ENCODE measurements around the gene DCTPP1.
"Not testable (repeated sequence)": the region's sequence is repeated elsewhere in the genome, so short reads cannot be mapped to it uniquely, and the experiment has no call there.

The DCTPP1 gene

DNA sequence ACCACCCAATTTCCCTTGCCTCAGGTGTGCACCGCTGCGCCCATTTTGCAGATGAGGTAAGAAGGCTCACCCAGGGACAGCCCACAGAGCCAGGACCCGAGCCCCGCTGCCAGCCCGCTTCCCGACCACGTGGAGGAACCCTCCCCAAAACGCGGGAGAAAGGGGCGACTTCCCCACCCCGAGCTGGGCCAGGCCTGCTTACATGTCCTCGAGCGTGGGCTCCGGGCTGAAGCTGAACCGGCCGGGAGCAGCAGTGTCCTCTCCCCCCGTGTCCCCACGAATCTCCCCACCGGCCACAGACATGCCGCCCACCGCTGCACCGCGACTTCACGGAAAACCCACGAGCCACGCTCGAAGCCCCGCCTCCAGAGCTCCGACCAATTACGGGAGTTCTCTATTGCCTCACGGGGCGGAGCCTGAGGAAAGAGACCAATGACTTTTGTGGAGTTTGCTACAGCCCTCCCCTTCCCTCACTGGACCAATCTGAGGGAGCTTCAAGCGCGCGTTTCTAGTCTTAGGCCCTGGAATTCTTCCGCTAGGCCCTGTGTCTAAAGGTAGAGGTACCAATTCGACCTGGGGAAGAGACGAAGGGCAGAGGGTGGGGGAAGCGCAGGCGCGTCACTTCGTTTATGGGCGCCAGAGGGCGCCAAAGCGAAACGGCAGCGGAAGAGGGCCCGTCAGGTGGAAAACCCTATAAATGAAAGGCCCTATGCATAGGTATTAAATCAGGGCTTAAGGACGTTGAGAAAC lies at the start of gene DCTPP1:
TSS of gene DCTPP1 (minus strand) at position 353 of the 750 bp plus-strand sequence. CDS start at position 303, 50 bp downstream.
- in situ Hi-C loops (cut with MboI; ENCODE audit: low sequenced_read_pairs) = loop anchor here (10.0 kb wide), 1 partner anchor 175 kb away; no protein-coding TSS in a partner anchor

DNA sequence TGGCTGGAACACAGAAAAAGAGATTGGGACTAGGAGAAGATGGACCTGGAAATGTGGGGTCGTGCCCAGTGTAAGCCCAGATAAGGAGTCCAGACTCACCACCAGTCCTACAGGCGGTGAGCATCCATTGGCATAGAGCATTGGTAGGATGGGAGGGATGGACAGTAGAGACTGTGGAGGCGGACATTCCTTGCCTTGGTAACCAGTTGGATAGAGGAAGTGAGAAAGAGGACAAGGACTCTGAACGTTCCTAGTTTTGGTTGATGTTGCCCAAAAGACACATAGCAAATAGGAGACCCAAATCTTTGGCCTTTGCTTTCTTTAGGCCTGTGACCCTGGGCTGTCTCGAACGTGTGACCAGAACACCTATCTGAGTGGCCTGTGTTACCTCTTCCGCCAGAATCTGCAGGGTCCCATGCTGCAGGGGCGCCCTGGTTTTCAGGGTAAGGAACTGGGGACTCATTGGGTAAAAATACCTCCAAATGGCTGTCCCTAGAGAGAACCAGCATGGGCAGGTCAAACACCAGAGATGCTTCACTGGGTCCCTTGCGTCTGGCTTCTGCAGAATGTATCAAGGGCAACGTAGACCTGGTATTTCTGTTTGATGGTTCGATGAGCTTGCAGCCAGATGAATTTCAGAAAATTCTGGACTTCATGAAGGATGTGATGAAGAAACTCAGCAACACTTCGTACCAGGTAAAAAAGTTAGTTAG lies 49.1 kb upstream of the DCTPP1 start:
- in situ Hi-C loops (cut with MboI; ENCODE audit: low sequenced_read_pairs) = no loop called here

DNA sequence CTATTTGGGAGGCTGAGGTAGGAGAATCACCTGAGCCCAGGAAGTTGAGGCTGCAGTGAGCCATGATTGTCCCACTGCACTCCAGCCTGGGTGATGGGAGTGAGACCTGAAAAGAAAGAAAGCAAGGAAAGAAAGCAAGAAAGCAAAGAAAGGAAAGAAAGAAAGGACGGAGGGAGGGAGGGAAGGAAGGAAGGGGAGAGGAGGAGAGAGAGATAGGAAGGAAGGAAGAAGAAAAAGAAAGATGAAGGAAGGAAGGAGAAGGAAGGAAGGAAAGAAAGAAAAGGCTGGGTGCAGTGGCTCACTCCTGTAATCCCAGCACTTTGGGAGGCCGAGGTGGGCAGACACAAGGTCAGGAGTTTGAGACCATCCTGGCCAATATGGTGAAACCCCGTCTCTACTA lies 47.9 kb upstream of the DCTPP1 start:
- in situ Hi-C loops (cut with MboI; ENCODE audit: low sequenced_read_pairs) = not testable (repeated sequence)

DNA sequence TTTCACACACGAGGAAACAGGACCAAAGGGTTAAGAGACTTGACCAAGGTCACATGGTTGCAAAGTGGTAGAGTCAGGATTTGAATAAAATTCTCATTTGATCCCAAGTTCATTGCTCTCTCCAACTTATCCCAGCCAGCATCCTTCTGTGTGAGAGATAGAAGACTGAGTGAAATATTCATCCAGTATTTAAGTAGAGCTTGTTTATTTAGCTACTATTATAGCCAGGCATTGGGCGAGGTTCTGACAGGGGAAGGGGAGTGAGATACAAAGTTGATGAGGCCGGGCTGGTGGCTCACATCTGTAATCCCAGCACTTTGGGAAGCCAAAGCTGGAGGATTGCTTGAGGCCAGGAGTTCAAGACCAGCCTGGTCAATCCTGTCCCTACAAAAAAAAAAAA lies 47.2 kb upstream of the DCTPP1 start:
- in situ Hi-C loops (cut with MboI; ENCODE audit: low sequenced_read_pairs) = no loop called here

DNA sequence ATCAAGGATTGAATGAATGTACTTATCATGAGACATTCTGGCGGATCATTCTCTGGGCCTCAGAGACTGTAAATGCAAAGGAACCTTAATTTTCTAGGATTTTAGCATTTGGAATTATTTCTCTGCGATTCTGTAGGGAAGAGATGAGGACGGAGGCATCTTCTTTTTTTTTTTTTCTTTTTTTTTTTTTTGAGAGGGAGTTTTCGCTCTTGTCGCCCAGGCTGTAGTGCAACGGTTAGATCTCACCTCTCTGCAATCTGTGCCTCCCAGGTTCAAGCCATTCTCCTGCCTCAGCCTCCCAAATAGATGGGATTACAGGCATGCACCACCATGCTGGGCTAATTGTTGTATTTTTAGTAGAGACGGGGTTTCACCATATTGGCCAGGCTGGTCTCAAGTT lies 44.9 kb upstream of the DCTPP1 start:
- in situ Hi-C loops (cut with MboI; ENCODE audit: low sequenced_read_pairs) = no loop called here

DNA sequence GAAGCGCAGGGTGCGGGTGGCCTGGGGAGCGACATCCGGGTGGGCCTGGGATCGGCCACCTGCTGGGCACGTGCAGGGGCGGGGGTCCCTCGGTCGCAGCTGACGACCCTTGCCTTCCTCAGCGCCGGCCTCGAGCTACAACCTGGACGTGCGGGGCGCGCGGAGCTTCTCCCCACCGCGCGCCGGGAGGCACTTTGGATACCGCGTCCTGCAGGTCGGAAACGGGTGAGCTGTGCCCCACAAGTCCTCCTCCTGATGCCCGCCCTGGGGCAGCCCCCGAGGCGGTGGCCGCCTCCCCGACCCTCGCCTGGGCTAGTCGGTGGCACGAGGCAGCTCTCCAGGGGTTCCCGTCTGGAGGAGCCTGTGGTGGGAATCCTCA lies 44.2 kb upstream of the DCTPP1 start:
- in situ Hi-C loops (cut with MboI; ENCODE audit: low sequenced_read_pairs) = no loop called here

DNA sequence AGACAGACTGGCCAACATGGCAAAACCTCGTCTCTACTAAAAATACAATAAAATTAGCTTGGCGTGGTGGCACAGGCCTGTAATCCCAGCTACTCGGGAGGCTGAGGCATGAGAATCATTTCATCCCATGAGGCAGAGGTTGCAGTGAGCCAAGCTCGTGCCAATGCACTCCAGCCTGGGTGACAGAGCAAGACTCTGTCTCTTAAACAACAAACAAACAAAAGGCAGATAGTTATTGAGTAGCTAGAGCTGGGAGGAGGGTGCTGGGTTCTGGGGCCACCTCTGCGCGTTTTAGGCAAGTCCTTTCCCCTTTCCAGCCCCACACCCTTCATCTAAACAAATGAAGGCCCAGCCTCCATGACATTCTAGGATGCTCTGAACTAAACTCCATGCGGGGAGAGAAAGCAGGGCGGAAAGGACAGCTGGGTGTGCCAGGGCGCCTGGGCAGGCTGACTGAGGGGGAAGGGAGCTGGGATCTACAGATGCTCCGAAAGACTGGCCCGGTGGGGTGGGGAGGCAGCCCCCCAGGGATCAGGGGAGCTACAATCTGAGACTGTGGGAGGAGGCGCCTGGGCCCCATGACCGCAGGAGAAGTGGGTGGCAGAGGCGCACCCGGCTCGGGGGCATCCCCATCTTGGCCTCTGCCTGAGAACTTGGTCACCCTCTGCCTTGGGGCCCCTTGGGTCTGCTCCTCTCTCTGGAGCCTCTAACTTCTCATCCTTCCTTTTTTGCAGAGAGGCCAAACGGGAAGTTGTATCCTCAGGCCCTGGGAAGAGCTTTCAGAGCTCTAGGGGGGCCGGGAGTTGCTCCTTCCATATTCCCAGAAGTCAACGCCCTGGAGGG lies 43.6 kb upstream of the DCTPP1 start:
- in situ Hi-C loops (cut with MboI; ENCODE audit: low sequenced_read_pairs) = no loop called here

DNA sequence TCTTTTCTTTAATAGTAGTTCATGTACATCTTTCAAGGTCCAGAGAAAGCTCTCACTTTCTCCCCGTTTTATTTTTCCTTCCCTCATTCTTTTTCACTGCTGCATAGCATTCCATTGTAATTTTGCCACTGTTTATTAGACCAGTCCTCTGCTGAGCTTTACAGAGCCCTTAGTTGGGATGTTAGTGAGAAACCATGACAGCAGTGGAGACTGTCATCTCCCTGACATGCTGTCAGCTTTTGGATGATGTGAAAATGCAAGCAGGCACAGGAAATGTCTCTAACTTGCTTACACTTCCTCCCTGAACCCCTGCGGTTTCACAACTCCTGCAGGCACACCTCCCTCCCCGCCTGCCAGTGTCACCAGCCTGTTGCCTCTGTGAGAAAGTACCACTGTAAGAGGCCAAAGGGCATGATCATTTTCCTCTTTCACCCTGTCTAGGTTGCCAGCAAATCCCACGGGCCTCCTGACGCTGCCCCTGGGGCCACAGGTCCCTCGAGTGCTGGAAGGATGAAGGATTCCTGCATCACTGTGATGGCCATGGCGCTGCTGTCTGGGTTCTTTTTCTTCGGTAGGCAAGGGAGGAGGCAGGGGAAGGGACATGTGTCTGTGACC lies 42.6 kb upstream of the DCTPP1 start, which contains the start of gene ITGAL:
TSS of gene ITGAL (plus strand) at position 415 of the 615 bp plus-strand sequence. CDS start at position 511, 96 bp downstream.
- in situ Hi-C loops (cut with MboI; ENCODE audit: low sequenced_read_pairs) = no loop called here

DNA sequence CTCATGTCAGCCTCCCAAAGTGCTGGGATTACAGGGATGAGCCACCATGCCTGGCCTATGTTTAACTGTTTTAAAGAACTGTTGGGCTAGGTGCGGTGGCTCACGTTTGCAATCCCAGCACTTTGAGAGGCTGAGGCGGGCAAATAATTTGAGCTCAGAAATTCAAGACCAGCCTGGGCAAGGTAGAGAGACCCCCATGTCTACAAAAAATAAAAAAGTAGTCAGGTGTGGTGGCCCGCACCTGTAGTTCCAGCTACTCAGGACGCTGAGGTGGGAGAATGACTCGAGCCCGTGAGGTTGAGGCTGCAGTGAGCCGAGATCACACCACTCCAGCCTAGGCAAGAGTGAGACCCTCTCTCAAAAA lies 40.8 kb upstream of the DCTPP1 start:
- in situ Hi-C loops (cut with MboI; ENCODE audit: low sequenced_read_pairs) = no loop called here

DNA sequence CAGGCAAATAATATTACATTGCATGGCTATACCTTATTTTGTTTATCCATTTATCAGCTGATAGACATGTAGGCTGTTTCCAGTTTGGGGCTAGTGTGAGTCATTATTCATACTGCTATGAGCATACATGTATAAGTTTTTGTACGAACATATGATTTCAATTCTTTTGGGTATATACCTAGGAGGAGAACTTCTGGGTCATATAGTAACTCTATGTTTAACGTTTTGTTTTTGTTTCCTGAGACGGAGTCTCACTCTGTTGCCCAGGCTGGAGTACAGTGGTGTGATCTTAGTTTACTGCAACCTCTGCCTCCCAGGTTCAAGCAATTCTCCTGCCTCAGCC lies 40.3 kb upstream of the DCTPP1 start:
- in situ Hi-C loops (cut with MboI; ENCODE audit: low sequenced_read_pairs) = no loop called here

DNA sequence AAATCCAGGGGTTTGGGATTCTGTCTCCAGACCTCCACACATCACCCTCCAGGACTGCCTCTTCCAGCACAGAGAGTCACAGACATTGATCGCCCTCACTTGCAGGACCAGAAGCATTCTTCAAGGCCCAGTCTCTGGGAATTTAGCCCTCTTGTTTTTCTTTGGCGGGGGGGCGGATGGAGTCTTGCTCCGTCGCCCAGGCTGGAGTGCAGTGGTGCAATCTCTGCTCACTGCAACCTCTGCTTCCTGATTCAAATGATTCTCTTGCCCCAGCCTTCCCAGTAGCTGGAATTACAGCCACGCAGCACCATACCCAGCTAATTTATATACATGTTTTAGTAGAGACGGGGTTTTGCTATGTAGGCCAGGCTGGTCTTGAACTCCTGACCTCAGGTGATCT lies 34.2 kb upstream of the DCTPP1 start:
- in situ Hi-C loops (cut with MboI; ENCODE audit: low sequenced_read_pairs) = no loop called here

DNA sequence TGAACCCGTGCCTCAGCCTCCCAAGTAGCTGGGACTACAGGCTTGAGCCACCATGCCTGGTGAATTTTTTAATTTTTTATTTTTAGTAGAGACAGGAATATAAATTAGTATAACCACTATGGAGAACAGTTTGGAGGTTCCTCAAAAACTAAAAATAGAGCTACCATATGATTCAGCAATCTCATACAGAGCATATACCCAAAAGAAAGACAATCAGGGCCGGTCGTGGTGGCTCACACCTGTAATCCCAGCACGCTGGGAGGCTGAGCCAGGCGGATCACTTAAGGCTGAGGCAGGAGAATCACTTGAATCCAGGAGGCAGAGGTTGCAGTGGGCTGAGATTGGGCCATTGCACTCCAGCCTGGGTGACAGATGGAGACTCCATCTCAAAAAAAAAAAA lies 31.6 kb upstream of the DCTPP1 start:
- in situ Hi-C loops (cut with MboI; ENCODE audit: low sequenced_read_pairs) = not testable (repeated sequence)

DNA sequence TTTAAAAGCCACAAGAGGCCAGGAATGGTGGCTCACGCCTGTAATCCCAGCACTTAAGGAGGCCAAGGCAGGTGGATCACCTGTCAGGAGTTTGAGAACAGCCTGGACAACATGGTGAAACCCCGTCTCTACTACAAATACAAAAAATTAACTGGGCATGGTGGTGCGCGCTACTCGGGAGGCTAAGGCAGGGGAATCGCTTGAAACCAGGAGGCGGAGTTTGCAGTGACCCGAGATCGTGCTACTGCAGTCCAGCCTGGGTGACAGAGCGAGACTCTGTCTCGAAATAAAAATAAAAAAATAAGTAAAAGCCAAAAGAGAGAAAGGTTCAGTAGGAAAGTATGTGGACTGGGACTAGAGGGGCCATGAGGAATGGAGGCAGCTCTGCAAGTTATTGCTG lies 29.6 kb upstream of the DCTPP1 start:
- in situ Hi-C loops (cut with MboI; ENCODE audit: low sequenced_read_pairs) = no loop called here

DNA sequence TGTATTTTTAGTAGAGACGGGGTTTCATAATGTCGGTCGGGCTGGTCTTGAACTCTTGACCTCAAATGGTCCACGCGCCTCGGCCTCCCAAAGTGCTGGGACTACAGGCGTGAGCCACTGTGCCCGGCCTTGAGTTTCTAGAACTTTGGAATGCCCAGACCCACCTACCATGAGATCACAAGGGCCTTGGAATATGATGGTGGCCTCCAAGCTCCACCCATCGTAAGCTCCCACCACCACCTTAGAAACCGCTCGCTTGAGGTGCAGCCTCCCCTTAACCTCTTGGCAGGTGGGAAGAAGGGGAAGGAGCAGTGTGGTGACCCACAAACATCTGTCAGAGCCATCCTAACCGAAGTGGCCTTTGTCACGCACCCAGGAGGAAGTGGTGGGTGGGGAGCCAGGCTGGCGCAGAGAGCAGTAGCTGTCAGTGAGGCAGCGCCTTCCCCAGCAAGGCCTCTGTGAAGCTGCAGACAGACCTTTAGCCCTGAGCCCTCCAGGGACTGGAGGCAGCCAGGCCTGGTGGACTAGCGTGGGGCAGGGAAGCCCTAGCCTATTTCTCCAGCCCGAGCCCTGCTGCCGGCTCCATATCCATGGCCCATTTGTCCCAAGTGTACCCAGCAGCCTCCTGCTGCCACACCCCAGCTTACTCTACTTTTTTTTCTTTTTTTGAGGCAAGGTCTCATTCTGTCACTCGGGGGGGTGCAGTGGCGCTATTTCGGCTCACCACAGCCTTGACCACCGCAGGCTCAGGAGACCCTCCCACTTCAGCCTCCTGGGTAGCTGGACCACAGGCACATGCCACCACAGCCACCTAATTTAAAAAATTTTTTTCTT lies 28.9 kb upstream of the DCTPP1 start:
- in situ Hi-C loops (cut with MboI; ENCODE audit: low sequenced_read_pairs) = no loop called here

DNA sequence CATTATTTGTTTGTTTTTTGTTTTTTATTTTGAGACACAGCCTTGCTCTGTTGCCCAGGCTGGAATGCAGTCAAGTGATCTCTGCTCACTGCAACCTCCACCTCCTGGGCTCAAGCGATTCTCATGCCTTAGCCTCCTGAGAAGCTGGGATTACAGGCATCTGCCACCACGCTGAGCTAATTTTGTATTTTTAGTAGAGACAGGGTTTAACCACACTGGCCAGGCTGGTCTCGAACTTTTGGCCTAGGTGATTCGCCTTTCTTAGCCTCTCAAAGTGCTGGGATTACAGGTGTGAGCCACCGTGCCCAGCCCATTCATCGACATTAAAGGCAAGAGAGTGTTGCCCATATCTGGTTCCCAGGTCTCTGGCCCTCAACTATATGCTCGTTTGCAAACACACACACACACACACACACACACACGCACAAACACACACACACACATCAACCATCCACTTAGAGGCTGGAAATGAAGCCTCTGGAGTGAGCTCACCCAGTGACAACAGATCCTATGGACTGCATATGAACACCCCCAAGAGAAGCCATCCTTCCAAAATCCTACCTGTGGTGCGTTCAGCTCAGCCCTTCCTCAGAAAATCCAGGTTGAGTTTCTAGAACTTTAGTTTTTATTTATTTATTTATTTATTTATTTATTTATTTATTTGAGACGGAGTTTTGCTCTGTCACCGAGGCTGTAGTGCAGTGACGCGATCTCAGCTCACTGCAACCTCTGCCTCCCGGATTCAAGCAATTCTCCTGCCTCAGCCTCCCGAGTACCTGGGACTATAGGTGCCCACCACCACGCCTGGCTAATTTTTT lies 28.1 kb upstream of the DCTPP1 start:
- in situ Hi-C loops (cut with MboI; ENCODE audit: low sequenced_read_pairs) = no loop called here

DNA sequence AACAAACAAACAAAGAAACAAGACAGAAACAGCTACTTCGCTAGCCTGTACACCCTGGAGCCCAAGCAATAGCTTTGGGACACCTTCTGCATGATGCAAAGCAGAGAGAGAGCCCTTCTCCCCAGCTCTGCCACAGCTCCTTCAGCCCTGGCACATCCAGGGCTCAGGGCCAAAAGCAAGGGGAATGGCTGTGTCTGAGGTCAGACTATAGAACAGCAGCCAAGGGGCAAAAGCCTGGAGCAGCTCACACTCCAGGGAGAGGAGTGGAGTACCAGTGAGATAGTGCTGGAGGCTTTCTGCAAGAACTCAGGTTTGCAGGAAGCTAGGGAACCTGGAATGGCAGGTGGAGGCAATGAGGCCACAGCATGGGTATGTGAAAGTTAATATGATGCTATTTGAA lies 27.4 kb upstream of the DCTPP1 start:
- in situ Hi-C loops (cut with MboI; ENCODE audit: low sequenced_read_pairs) = no loop called here

DNA sequence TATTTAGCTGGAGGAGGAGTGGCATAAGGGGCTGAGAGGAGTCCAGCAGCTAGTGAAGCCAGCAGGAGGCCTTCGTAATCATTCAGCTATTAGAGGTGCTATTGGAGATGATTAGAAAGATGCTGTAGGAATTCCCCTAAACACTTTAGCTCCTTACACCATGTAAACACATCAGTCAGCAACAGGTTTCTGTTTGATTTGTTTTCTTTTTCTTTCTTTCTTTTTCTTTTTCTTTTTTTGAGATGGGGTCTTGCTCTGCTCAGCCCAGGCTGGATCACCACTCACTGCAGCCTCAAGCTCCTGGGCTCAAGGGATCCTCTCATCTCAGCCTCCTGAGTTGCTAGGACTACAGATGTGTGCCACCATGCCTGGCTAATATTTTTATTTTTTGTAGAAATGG lies 26.5 kb upstream of the DCTPP1 start:
- in situ Hi-C loops (cut with MboI; ENCODE audit: low sequenced_read_pairs) = no loop called here

DNA sequence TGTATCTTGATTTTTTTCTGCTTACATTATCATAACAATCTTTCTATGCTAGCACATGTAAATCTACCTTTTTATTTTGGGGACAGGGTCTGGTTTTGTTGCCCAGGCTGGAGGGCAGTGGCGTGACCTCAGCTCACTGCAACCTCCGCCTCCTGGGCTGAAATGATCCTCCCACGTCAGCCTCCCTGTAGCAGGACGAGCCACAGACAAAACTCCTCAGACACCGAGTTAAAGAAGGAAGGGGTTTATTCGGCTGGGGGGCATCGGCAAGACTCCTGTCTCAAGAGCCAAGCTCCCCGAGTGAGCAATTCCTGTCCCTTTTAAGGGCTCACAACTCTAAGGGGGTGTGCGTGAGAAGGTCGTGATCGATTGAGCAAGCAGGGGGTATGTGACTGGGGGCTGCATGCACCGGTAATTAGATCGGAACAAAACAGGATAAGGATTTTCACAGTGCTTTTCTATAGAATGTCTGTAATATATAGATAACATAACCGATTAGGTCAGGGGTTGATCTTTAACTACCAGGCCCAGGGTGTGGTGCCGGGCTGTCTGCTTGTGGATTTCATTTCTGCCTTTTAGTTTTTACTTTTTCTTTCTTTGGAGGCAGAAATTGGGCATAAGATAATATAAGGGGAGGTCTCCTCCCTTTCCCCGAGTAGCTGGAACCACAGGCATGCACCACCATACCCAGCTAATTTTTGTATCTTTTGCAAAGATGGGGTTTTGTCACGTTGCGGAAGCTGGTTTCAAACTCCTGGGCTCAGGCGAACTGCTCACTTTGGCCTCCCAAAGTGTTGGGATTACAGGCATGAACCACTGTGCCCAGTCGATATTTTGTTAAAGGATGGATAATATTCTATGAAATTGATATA lies 23.1 kb upstream of the DCTPP1 start:
- in situ Hi-C loops (cut with MboI; ENCODE audit: low sequenced_read_pairs) = not testable (repeated sequence)

DNA sequence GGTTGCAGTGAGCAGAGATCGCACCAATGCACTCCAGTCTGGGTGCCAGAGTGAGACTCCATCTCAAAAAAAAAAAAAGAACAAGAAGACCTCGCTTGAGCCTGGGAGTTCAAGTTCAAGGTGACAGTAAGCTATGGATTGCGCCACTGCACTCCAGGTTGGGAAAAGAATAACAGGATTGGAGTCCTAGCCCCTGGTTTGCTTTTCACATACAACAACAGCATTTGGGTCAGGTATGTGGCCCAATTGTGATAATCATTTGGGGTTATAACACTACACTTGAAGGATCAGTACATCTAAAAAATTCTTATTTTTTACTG lies 19.2 kb upstream of the DCTPP1 start:
- in situ Hi-C loops (cut with MboI; ENCODE audit: low sequenced_read_pairs) = no loop called here

All from HL-60/S4 (cell line).